ENCODE data around the gene BABAM1. TPM values are rescaled to one million over a fixed set of nuclear protein-coding genes. Genes with fewer than 3 reads are reported as not detected.

Gene BABAM1
- total RNA-seq, 6 experiments from 2014 or later: 105 to 128 (median 120) TPM

- peak overlapping the region; percentile 62 for H3K27ac Mint-ChIP-seq
- no peaks in the 10 kb centered on the region; the same call in 1 of the 2 replicates for H3K4me1 Mint-ChIP-seq (ENCODE audit: low read depth)
- peak; percentile 75 for TF ChIP-seq CTCF (IDR thresholded peaks at IDR 0.05)
- no peaks in the 10 kb centered on the region for H3K27me3 Mint-ChIP-seq (ENCODE audit: insufficient read depth)
- H3K36me3 Mint-ChIP-seq (ENCODE audit: low read depth): peaks cover 15% of the 10 kb centered on the region
- peak overlapping the region; percentile 85 for H3K4me3 Mint-ChIP-seq
- no peaks in the 10 kb centered on the region for H3K9me3 Mint-ChIP-seq
- DNase-seq: peak; percentile 75
Observed at GRCh38 chr19:17235300-17235970, 31.8 kb upstream of the BABAM1 start.

GRCh38 chr19:17235971-17236777 is 31.1 kb upstream of the BABAM1 start:
- peaks cover 5% of the 10 kb centered on the region; the same call in 1 of the 2 replicates for H3K4me1 Mint-ChIP-seq (ENCODE audit: low read depth)
- peak overlapping the region; percentile 85; the same call in 1 of the 2 replicates for H3K4me3 Mint-ChIP-seq
- H3K27me3 Mint-ChIP-seq (ENCODE audit: insufficient read depth): no peaks in the 10 kb centered on the region; the same call in 1 of the 2 replicates
- H3K9me3 Mint-ChIP-seq: no peaks in the 10 kb centered on the region
- H3K36me3 Mint-ChIP-seq (ENCODE audit: low read depth): peaks cover 15% of the 10 kb centered on the region
- peak overlapping the region; percentile 60 for H3K27ac Mint-ChIP-seq
- TF ChIP-seq CTCF (IDR thresholded peaks at IDR 0.05): no peak
- DNase-seq: no peak

- peaks cover 2% of the 10 kb centered on the region for H3K27me3 Mint-ChIP-seq (ENCODE audit: insufficient read depth)
- no peaks in the 10 kb centered on the region for H3K9me3 Mint-ChIP-seq
- peaks cover 12% of the 10 kb centered on the region for H3K36me3 Mint-ChIP-seq (ENCODE audit: low read depth)
- TF ChIP-seq CTCF (IDR thresholded peaks at IDR 0.05): no peak
- DNase-seq: no peak
- no peak overlapping the region for H3K4me3 Mint-ChIP-seq
- 0 out of 2 replicates have a peak overlapping the region, but pooled peaks have one; percentile 60 for H3K27ac Mint-ChIP-seq
- peaks cover 13% of the 10 kb centered on the region; the same call in 1 of the 2 replicates for H3K4me1 Mint-ChIP-seq (ENCODE audit: low read depth)
Observed at GRCh38 chr19:17236811-17237543, 30.3 kb upstream of the BABAM1 start.

GRCh38 chr19:17237747-17238706 is 29.2 kb upstream of the BABAM1 start:
- Mint-ChIP-seq H3K4me3 (no peak overlapping the region), H3K4me1 (ENCODE audit: low read depth) (peaks cover 21% of the 10 kb centered on the region), H3K36me3 (ENCODE audit: low read depth) (peaks cover 6% of the 10 kb centered on the region), H3K9me3 (no peaks in the 10 kb centered on the region), H3K27me3 (ENCODE audit: insufficient read depth) (peaks cover 5% of the 10 kb centered on the region), H3K27ac (no peak overlapping the region)
- DNase-seq: no peak
- TF ChIP-seq CTCF (IDR thresholded peaks at IDR 0.05): no peak

Measured in HFFc6 (cell line).